Measurements from ENCODE around the gene ATG3.
"Not testable (repeated sequence)": the region's sequence is repeated elsewhere in the genome, so short reads cannot be mapped to it uniquely, and the experiment has no call there.

DNA sequence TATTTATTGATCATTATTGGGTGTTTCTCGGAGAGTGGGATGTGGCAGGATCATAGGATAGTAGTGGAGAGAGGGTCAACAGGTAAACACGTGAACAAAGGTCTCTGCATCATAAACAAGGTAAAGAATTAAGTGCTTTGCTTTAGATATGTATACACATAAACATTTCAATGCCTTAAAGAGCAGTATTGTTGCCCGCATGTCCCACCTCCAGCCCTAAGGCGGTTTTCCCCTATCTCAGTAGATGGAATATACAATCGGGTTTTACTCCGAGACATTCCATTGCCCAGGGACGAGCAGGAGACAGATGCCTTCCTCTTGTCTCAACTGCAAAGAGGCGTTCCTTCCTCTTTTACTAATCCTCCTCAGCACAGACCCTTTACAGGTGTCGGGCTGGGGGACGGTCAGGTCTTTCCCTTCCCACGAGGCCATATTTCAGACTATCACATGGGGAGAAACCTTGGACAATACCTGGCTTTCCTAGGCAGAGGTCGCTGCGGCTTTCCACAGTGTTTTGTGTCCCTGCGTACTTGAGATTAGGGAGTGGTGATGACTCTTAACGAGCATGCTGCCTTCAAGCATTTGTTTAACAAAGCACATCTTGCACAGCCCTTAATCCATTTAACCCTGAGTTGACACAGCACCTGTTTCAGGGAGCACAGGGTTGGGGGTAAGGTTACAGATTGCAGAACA is 2.6 kb upstream of the ATG3 start:
- TF ChIP-seq, protein P1, sequence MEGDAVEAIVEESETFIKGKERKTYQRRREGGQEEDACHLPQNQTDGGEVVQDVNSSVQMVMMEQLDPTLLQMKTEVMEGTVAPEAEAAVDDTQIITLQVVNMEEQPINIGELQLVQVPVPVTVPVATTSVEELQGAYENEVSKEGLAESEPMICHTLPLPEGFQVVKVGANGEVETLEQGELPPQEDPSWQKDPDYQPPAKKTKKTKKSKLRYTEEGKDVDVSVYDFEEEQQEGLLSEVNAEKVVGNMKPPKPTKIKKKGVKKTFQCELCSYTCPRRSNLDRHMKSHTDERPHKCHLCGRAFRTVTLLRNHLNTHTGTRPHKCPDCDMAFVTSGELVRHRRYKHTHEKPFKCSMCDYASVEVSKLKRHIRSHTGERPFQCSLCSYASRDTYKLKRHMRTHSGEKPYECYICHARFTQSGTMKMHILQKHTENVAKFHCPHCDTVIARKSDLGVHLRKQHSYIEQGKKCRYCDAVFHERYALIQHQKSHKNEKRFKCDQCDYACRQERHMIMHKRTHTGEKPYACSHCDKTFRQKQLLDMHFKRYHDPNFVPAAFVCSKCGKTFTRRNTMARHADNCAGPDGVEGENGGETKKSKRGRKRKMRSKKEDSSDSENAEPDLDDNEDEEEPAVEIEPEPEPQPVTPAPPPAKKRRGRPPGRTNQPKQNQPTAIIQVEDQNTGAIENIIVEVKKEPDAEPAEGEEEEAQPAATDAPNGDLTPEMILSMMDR (IDR thresholded peaks at IDR 0.05): not testable (repeated sequence)
- not testable (repeated sequence) for TF ChIP-seq ZFX (IDR thresholded peaks at IDR 0.05; ENCODE audit: borderline replicate concordance)
